ENCODE data around the gene RANBP9. TPM values are rescaled to one million over a fixed set of nuclear protein-coding genes. Genes with fewer than 3 reads are reported as not detected.

Gene RANBP9
- total and polyA plus RNA-seq, 2 experiments from 2014 or later, result 12.1 to 31.8 TPM

GRCh38 chr6:13633343-13633742 lies 78.3 kb downstream of the RANBP9 start:
- no peaks in the 10 kb centered on the region for H3F3A ChIP-seq (replicated peaks; ENCODE audit: low read depth)
- H4K20me1 ChIP-seq (replicated peaks; ENCODE audit: insufficient read depth), result no peaks in the 10 kb centered on the region
- H3K4me3 Mint-ChIP-seq, result no peak overlapping the region
- peaks cover 29% of the 10 kb centered on the region for H3K4me1 ChIP-seq (ENCODE audit: insufficient read depth)
- H3K27me3 Mint-ChIP-seq (ENCODE audit: insufficient read depth, low read depth, poor library complexity), result peaks cover 4% of the 10 kb centered on the region
- TF ChIP-seq EZH2 (IDR thresholded peaks at IDR 0.05; ENCODE audit: low read depth, unreplicated experiment) (no peak), ZNF114 (CRISPR knock-in tag; IDR thresholded peaks at IDR 0.05) (no peak), NANOG (IDR thresholded peaks at IDR 0.05; ENCODE audit: borderline replicate concordance) (no peak), ETS1 (IDR thresholded peaks at IDR 0.05) (no peak), POLR2AphosphoS5 (IDR thresholded peaks at IDR 0.05; ENCODE audit: low read depth) (no peak), REST (IDR thresholded peaks at IDR 0.05; ENCODE audit: unreplicated experiment) (no peak), JUNB (IDR thresholded peaks at IDR 0.05; ENCODE audit: unreplicated experiment) (no peak), EZH2phosphoT487 (IDR thresholded peaks at IDR 0.05; ENCODE audit: unreplicated experiment) (no peak), STAT1 (IDR thresholded peaks at IDR 0.05; ENCODE audit: unreplicated experiment) (no peak)
- TF ChIP-seq, protein P1, sequence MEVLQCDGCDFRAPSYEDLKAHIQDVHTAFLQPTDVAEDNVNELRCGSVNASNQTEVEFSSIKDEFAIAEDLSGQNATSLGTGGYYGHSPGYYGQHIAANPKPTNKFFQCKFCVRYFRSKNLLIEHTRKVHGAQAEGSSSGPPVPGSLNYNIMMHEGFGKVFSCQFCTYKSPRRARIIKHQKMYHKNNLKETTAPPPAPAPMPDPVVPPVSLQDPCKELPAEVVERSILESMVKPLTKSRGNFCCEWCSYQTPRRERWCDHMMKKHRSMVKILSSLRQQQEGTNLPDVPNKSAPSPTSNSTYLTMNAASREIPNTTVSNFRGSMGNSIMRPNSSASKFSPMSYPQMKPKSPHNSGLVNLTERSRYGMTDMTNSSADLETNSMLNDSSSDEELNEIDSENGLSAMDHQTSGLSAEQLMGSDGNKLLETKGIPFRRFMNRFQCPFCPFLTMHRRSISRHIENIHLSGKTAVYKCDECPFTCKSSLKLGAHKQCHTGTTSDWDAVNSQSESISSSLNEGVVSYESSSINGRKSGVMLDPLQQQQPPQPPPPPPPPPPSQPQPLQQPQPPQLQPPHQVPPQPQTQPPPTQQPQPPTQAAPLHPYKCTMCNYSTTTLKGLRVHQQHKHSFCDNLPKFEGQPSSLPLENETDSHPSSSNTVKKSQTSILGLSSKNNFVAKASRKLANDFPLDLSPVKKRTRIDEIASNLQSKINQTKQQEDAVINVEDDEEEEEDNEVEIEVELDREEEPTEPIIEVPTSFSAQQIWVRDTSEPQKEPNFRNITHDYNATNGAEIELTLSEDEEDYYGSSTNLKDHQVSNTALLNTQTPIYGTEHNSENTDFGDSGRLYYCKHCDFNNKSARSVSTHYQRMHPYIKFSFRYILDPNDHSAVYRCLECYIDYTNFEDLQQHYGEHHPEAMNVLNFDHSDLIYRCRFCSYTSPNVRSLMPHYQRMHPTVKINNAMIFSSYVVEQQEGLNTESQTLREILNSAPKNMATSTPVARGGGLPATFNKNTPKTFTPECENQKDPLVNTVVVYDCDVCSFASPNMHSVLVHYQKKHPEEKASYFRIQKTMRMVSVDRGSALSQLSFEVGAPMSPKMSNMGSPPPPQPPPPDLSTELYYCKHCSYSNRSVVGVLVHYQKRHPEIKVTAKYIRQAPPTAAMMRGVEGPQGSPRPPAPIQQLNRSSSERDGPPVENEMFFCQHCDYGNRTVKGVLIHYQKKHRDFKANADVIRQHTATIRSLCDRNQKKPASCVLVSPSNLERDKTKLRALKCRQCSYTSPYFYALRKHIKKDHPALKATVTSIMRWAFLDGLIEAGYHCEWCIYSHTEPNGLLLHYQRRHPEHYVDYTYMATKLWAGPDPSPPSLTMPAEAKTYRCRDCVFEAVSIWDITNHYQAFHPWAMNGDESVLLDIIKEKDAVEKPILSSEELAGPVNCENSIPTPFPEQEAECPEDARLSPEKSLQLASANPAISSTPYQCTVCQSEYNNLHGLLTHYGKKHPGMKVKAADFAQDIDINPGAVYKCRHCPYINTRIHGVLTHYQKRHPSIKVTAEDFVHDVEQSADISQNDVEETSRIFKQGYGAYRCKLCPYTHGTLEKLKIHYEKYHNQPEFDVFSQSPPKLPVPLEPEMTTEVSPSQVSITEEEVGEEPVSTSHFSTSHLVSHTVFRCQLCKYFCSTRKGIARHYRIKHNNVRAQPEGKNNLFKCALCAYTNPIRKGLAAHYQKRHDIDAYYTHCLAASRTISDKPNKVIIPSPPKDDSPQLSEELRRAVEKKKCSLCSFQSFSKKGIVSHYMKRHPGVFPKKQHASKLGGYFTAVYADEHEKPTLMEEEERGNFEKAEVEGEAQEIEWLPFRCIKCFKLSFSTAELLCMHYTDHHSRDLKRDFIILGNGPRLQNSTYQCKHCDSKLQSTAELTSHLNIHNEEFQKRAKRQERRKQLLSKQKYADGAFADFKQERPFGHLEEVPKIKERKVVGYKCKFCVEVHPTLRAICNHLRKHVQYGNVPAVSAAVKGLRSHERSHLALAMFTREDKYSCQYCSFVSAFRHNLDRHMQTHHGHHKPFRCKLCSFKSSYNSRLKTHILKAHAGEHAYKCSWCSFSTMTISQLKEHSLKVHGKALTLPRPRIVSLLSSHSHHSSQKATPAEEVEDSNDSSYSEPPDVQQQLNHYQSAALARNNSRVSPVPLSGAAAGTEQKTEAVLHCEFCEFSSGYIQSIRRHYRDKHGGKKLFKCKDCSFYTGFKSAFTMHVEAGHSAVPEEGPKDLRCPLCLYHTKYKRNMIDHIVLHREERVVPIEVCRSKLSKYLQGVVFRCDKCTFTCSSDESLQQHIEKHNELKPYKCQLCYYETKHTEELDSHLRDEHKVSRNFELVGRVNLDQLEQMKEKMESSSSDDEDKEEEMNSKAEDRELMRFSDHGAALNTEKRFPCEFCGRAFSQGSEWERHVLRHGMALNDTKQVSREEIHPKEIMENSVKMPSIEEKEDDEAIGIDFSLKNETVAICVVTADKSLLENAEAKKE (CRISPR knock-in tag; IDR thresholded peaks at IDR 0.05), result no peak
- TF ChIP-seq, protein P2, sequence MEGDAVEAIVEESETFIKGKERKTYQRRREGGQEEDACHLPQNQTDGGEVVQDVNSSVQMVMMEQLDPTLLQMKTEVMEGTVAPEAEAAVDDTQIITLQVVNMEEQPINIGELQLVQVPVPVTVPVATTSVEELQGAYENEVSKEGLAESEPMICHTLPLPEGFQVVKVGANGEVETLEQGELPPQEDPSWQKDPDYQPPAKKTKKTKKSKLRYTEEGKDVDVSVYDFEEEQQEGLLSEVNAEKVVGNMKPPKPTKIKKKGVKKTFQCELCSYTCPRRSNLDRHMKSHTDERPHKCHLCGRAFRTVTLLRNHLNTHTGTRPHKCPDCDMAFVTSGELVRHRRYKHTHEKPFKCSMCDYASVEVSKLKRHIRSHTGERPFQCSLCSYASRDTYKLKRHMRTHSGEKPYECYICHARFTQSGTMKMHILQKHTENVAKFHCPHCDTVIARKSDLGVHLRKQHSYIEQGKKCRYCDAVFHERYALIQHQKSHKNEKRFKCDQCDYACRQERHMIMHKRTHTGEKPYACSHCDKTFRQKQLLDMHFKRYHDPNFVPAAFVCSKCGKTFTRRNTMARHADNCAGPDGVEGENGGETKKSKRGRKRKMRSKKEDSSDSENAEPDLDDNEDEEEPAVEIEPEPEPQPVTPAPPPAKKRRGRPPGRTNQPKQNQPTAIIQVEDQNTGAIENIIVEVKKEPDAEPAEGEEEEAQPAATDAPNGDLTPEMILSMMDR (conservative IDR thresholded peaks at IDR 0.05; ENCODE audit: low read depth in 2 of 2), result no peak
- H3K4me1 Mint-ChIP-seq, result peaks cover 38% of the 10 kb centered on the region
- no peak overlapping the region for H3K4me3 ChIP-seq
- peaks cover 33% of the 10 kb centered on the region for H3K36me3 Mint-ChIP-seq (ENCODE audit: low read depth)
- ATAC-seq (no peak), DNase-seq (ENCODE audit: low spot score) (no peak)
- 0 out of 2 replicates have a peak, but pooled peaks cover 3% of the 10 kb centered on the region for H3K36me3 ChIP-seq (ENCODE audit: insufficient read depth)
- H3K79me2 ChIP-seq (replicated peaks; ENCODE audit: insufficient read depth), result no peaks in the 10 kb centered on the region
- no peak overlapping the region for H2AFZ ChIP-seq
- H3K9me3 Mint-ChIP-seq, result no peaks in the 10 kb centered on the region
- H3K27me3 ChIP-seq (ENCODE audit: insufficient read depth), result no peaks in the 10 kb centered on the region
- H3K4me2 ChIP-seq, result no peak overlapping the region
- H3K27ac Mint-ChIP-seq, result no peak overlapping the region
- no peaks in the 10 kb centered on the region for H3K9me2 ChIP-seq (ENCODE audit: insufficient read depth)
- no peak overlapping the region for H3K27ac ChIP-seq (ENCODE audit: low read depth)
